ENCODE data around the gene TRIL. TPM values are rescaled to one million over a fixed set of nuclear protein-coding genes. Genes with fewer than 3 reads are reported as not detected.

TRIL gene
- total RNA-seq, 2 experiments from 2014 or later = not detected

GRCh38 chr7:28977881-28978280 lies 19.8 kb upstream of the TRIL start:
- H3K4me3 ChIP-seq (ENCODE audit: low read depth, low read length, poor library complexity, severe bottlenecking) = no peak overlapping the region
- H3K4me1 ChIP-seq (ENCODE audit: insufficient read depth, low read length, poor library complexity, severe bottlenecking) = no peaks in the 10 kb centered on the region
- no peak overlapping the region for H3K27ac ChIP-seq (ENCODE audit: low read depth, low read length, poor library complexity, severe bottlenecking)
- H2AFZ ChIP-seq (ENCODE audit: low read length) = no peak overlapping the region
- ChIA-PET CTCF (ENCODE audit: unreplicated experiment) (no interaction called here), POLR2A (no interaction called here)
- H3K9me2 ChIP-seq (ENCODE audit: insufficient read depth, low read length) = no peaks in the 10 kb centered on the region
- TF ChIP-seq EZH2phosphoT487 (IDR thresholded peaks at IDR 0.05; ENCODE audit: borderline replicate concordance, low read depth, low read length) (no peak), CTCF (conservative IDR thresholded peaks at IDR 0.05; ENCODE audit: low read length) (no peak)
- no peaks in the 10 kb centered on the region for H3K36me3 ChIP-seq (ENCODE audit: insufficient read depth, low read length)
- DNase-seq (ENCODE audit: low spot score) = no peak
- intact Hi-C loops (cut with micrococcal nuclease; ENCODE audit: unreplicated experiment) = no loop called here
- no peaks in the 10 kb centered on the region for H4K20me1 ChIP-seq (ENCODE audit: insufficient read depth, low read length)
- H3K79me2 ChIP-seq (ENCODE audit: insufficient read depth, low read depth, low read length) = no peaks in the 10 kb centered on the region
- no TSS peak for BruUV-seq (replicated peaks)
- no peaks in the 10 kb centered on the region for H3K9me3 ChIP-seq (ENCODE audit: low read length)
- H3K4me2 ChIP-seq (ENCODE audit: low read length) = no peak overlapping the region

DNA sequence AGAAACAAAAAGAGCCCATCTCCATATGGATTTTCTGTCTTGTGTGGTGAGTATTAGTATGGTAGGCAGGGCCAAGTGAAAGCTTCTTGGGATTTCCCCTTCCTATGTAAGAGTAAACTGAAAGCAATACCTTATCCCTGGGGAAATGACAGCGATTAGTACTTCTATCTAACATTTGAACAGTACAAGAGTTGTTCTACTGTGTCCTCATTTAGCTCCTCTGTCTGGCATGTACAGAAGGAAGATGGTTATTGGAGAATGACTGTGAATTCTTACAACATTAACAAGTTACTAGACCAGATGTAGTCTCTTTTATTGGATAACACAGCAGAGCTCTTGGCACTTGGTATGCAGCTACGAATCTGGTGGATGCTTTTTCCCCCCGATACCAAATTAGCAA lies 17.9 kb upstream of the TRIL start:
- ChIA-PET POLR2A (interaction anchor here (0.6 kb wide), 1 partner anchor 30 kb away, joined by 3 read pairs; no protein-coding TSS in a partner anchor), CTCF (ENCODE audit: unreplicated experiment) (no interaction called here)
- DNase-seq (ENCODE audit: low spot score) = no peak
- Histone ChIP-seq H3K9me2 (ENCODE audit: insufficient read depth, low read length) (no peaks in the 10 kb centered on the region), H3K4me1 (ENCODE audit: insufficient read depth, low read length, poor library complexity, severe bottlenecking) (no peaks in the 10 kb centered on the region), H2AFZ (ENCODE audit: low read length) (no peak overlapping the region), H4K20me1 (ENCODE audit: insufficient read depth, low read length) (no peaks in the 10 kb centered on the region), H3K4me2 (ENCODE audit: low read length) (no peak overlapping the region), H3K36me3 (ENCODE audit: insufficient read depth, low read length) (no peaks in the 10 kb centered on the region), H3K4me3 (ENCODE audit: low read depth, low read length, poor library complexity, severe bottlenecking) (no peak overlapping the region), H3K27ac (ENCODE audit: low read depth, low read length, poor library complexity, severe bottlenecking) (no peak overlapping the region), H3K79me2 (ENCODE audit: insufficient read depth, low read depth, low read length) (no peaks in the 10 kb centered on the region), H3K9me3 (ENCODE audit: low read length) (no peaks in the 10 kb centered on the region)
- no peak for TF ChIP-seq EZH2phosphoT487 (IDR thresholded peaks at IDR 0.05; ENCODE audit: borderline replicate concordance, low read depth, low read length)
- no peak for TF ChIP-seq CTCF (conservative IDR thresholded peaks at IDR 0.05; ENCODE audit: low read length)
- intact Hi-C loops (cut with micrococcal nuclease; ENCODE audit: unreplicated experiment) = no loop called here
- no TSS peak for BruUV-seq (replicated peaks)

DNA sequence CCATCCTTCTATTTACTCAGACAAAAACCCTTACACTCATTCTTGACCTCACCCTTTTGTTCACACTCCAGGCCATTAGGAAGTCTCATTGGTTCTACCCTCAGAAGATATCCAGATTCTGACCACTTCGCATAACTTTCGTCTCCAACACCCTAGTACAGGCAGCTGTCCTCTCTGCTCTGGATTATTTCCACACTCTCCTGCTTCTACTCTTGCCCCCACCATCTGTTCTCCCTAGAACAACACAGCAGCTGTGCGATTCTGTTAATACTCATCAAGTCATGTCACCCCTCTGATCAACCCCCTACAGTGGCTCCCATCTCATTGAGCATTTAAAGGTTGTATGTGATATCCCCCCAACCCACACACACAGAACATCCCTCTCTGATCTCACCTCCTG lies 15.5 kb upstream of the TRIL start:
- H3K27ac ChIP-seq (ENCODE audit: low read depth, low read length, poor library complexity, severe bottlenecking) = no peak overlapping the region
- no peak overlapping the region for H3K4me2 ChIP-seq (ENCODE audit: low read length)
- DNase-seq (ENCODE audit: low spot score) = no peak
- H4K20me1 ChIP-seq (ENCODE audit: insufficient read depth, low read length) = no peaks in the 10 kb centered on the region
- CTCF ChIA-PET (ENCODE audit: unreplicated experiment) = no interaction called here
- intact Hi-C loops (cut with micrococcal nuclease; ENCODE audit: unreplicated experiment) = no loop called here
- TF ChIP-seq EZH2phosphoT487 (IDR thresholded peaks at IDR 0.05; ENCODE audit: borderline replicate concordance, low read depth, low read length) (no peak), CTCF (conservative IDR thresholded peaks at IDR 0.05; ENCODE audit: low read length) (no peak)
- BruUV-seq (replicated peaks) = no TSS peak
- H3K9me2 ChIP-seq (ENCODE audit: insufficient read depth, low read length) = no peaks in the 10 kb centered on the region
- no peaks in the 10 kb centered on the region for H3K36me3 ChIP-seq (ENCODE audit: insufficient read depth, low read length)
- no peak overlapping the region for H2AFZ ChIP-seq (ENCODE audit: low read length)
- no peaks in the 10 kb centered on the region for H3K9me3 ChIP-seq (ENCODE audit: low read length)
- H3K79me2 ChIP-seq (ENCODE audit: insufficient read depth, low read depth, low read length) = no peaks in the 10 kb centered on the region
- H3K4me3 ChIP-seq (ENCODE audit: low read depth, low read length, poor library complexity, severe bottlenecking) = no peak overlapping the region
- POLR2A ChIA-PET = no interaction called here
- no peaks in the 10 kb centered on the region for H3K4me1 ChIP-seq (ENCODE audit: insufficient read depth, low read length, poor library complexity, severe bottlenecking)
